HTR-8/SVneo (cell line): ENCODE measurements around the gene FHIT.
"Not testable (repeated sequence)": the region's sequence is repeated elsewhere in the genome, so short reads cannot be mapped to it uniquely, and the experiment has no call there.

ENCODE experiments used
- DNase-seq: peaks from one replicate; pipeline ENCODE4 v3.0.0; 2011; ENCODE audit warnings: low spot score, mixed read lengths; ENCODE audit not compliant: insufficient read length
- FAIRE-seq: peaks from 2 replicates; lab custom pipeline; 2011; peaks lifted over from hg19 to GRCh38; lab: Jason Lieb, UNC

Gene FHIT

GRCh38 chr3:59980576-59980975 is 1270.7 kb downstream of the FHIT start:
- no peak for FAIRE-seq
- no peak for DNase-seq

- FAIRE-seq (no peak), DNase-seq (no peak)
Measured at GRCh38 chr3:59979542-59979941, 1271.7 kb downstream of the FHIT start.

GRCh38 chr3:59978979-59979378 is 1272.3 kb downstream of the FHIT start:
- no peak for DNase-seq
- no peak for FAIRE-seq

GRCh38 chr3:59970796-59971195 is 1280.5 kb downstream of the FHIT start:
- DNase-seq (no peak), FAIRE-seq (no peak)

GRCh38 chr3:59970376-59970775 is 1280.9 kb downstream of the FHIT start:
- FAIRE-seq, result no peak
- no peak for DNase-seq

GRCh38 chr3:59968513-59969045 is 1282.7 kb downstream of the FHIT start:
- no peak for DNase-seq
- no peak for FAIRE-seq

- FAIRE-seq (no peak), DNase-seq (no peak)
Measured at GRCh38 chr3:59963676-59964075, 1287.6 kb downstream of the FHIT start.

- FAIRE-seq (no peak), DNase-seq (no peak)
Measured at GRCh38 chr3:59957150-59957549, 1294.1 kb downstream of the FHIT start.

GRCh38 chr3:59953104-59953503 is 1298.1 kb downstream of the FHIT start:
- DNase-seq, result no peak
- no peak for FAIRE-seq

- FAIRE-seq, result no peak
Measured at GRCh38 chr3:59949311-59949710, 1301.9 kb downstream of the FHIT start.

GRCh38 chr3:59946401-59946800 is 1304.9 kb downstream of the FHIT start:
- no peak for DNase-seq
- FAIRE-seq, result no peak

More at GRCh38 chr3:59949311-59949710, 1301.9 kb downstream of the FHIT start:
- DNase-seq, result no peak

GRCh38 chr3:59940718-59941117 is 1310.5 kb downstream of the FHIT start:
- DNase-seq (no peak), FAIRE-seq (no peak)

GRCh38 chr3:59939826-59940426 is 1311.3 kb downstream of the FHIT start:
- FAIRE-seq (no peak), DNase-seq (no peak)

GRCh38 chr3:59938828-59939227 is 1312.4 kb downstream of the FHIT start:
- no peak for FAIRE-seq
- no peak for DNase-seq

GRCh38 chr3:59937201-59937600 is 1314.1 kb downstream of the FHIT start:
- FAIRE-seq (no peak), DNase-seq (no peak)

GRCh38 chr3:59936472-59936871 is 1314.8 kb downstream of the FHIT start:
- no peak for DNase-seq
- FAIRE-seq, result no peak

- DNase-seq (no peak), FAIRE-seq (no peak)
Measured at GRCh38 chr3:59935025-59935424, 1316.2 kb downstream of the FHIT start.

- DNase-seq, FAIRE-seq: not testable (repeated sequence)
Measured at GRCh38 chr3:59934560-59934959, 1316.7 kb downstream of the FHIT start.

GRCh38 chr3:59930170-59930569 is 1321.1 kb downstream of the FHIT start:
- FAIRE-seq, result no peak
- DNase-seq, result no peak

GRCh38 chr3:59927056-59927455 is 1324.2 kb downstream of the FHIT start:
- DNase-seq, result no peak
- FAIRE-seq, result no peak

GRCh38 chr3:59925946-59926345 is 1325.3 kb downstream of the FHIT start:
- no peak for DNase-seq
- FAIRE-seq, result no peak

GRCh38 chr3:59922192-59922591 is 1329.1 kb downstream of the FHIT start:
- FAIRE-seq (no peak), DNase-seq (no peak)
